NCI-H524 treated with DMSO at 0.1 percent for 48 hours (cell line): ENCODE results near the gene GPX4.

Experiments used
- DNase-seq: peaks from one replicate; lab custom pipeline; 2025; lab: John Stamatoyannopoulos, UW

The GPX4 gene

DNA sequence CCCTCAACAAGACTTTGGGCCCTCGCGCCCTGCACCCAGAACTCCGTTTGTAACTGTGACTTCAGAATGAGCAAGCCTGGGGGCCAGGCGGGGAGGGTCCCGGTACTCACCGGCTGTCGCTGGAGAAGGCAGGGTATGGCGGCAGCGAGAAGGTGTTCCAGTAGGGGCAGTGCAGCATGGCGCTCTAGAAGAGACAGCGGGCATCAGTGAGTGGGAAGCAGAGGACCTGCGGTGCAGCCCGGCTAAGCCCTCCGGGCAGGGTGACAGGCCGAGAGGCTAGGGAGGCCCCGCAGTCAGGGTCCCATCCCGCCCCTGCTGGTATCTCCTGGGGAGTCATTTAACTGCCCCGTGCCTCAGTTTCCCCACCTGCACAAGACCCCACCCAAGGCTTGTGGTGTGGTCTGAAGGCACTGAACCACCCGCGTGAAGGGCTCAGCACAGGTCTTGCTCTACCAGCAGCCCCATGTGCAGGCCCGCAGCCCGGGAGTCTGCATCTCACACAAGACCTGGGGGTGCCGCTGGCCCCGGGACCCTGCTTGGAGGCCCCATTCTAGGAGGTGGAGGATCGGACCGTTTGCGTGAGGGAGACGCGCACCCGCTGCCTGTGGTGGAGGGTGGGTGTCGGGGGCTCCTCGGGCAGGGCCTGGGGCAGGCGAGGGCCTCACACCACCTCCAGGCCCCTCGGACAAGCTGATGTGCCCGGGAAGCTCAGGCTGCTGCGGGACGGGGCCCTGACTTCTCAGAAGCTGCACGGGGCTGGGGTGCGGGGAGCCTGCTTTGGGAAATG is 45.7 kb downstream of the GPX4 start:
- DNase-seq: no peak

DNA sequence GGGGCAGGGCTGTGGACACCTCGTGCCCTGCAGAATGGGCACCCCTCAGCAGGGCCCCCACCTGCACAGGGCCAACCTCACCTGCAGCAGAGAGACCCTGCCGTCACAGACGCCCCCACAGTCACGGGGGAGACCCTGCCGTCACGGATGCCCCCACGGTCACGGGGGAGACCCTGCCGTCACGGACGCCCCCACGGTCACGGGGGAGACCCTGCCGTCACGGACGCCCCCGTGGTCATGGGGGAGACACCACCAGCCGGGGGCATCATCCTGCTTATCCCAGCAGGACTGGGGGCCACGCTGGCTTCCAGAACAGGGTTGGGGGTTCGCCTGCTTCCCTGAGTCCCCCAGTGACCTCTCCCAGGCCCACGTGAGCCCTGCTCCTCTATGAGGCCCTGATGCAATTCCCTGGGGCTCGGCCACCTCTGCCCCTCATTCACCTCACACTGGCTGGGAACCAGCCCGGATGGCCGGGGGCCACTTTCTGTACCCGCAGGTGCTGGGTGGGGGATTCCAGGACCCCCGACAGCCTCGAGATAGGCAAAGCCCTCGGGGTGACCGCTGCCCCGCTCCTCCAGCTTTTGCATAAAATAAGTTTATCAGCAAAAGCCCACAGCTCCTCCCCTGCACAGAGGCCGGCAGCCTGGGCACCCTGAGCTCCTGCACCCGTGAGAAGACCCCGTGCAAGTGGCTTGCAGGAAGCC is 46.7 kb downstream of the GPX4 start:
- DNase-seq: no peak

DNA sequence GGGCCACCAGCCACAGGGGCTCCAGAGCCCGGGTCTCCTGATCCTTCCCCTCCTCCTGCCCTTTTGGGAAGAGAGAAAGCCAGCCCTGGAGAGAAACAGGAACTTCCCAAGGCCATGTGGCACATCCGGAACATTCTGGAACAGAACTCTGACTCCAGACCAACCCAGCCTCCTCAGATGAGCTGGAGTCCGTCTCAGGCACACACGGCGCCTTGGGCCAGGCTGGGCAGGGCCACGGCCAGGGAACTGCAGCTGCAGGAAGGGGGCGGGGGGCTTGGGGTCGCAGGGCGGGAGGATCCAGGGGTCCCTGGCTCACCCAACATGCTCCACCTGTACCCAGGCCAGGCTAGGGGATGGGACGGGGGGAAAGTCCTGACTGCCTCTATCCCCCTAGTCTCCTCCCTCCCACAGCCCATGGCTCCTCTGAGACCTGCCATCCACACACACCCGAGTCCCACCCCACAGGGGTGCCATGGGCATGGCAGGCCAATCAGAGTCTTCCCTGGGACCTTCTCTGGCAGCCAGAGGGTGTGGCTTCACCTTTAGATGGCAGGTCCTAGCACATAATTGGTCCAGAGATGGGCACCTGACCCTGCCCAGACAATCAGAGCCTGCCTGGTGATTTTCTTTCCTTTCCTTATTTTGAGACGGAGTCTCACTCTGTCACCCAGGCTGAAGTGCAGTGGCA is 47.4 kb downstream of the GPX4 start:
- DNase-seq: no peak

DNA sequence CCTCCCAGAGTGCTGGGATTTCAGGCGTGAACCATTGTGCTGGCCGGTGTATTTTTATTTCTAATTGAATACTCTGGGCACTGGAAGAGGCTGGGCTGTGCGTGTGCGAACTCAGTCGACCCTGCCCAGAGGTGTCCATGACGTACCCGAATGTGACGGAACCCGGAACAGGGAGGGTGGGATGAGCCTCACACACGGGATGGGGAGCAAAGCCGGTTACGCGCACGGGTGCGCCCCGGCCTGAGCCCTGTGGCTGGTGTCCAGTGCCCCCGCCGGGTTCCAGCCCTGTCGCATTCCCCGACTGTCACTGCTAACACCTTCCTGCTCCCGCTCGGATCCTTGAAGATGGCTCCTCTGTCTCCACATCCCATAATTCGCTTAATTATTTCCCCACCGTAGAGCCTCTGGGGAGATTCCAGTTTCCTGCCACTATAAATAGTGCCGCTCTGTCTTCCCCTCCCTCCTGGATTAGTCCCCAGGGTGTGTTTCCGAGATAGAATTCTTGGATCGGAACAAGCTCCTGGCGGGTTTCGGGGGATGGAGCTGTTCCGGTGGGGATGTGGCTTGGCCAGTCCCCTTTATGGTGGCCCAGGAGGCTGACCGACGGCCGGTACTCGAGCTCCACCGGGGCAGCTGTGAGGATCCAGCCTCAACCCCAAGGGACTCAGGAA is 48.3 kb downstream of the GPX4 start:
- no peak for DNase-seq

DNA sequence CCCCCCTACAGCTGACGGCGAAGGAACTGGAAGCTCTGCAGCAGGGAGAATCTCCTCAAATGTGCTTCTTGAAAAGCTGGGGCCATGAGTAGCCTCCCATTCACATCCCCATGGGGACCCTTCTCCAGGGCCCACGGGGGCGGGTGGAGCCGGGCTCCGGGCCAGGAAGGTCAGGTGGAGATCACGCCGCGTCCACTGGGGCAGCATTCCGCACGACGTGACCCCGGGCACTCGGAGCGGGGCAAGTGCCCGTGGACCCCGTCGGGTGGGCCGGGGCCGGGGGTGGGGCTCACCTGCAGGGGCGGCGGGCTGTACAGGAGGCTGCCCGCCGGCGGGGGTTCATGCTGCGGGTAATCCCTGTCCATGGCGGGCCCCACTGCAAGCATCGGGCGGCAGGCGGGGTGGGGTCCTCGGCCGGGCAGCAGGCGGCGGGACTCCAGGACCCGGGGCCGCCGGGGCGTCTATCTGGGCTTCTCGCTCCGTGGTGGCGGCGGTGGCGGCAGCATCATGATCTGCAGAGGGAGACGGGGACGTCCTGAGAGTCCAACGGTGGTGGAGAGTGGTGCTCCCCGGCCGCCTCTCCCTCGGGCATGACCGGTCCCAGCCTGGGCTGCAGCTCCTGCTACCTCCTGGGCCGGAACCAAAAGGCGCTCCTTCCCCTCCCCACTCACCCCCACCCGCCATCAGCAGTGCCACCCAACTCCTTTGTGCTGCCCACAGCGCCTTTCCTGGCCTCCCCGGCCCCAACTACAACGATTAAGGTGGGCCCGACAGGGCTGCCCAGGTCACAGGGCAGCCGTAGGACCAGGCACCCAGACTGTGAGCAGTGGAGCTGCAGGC is 50.3 kb downstream of the GPX4 start:
- no peak for DNase-seq

DNA sequence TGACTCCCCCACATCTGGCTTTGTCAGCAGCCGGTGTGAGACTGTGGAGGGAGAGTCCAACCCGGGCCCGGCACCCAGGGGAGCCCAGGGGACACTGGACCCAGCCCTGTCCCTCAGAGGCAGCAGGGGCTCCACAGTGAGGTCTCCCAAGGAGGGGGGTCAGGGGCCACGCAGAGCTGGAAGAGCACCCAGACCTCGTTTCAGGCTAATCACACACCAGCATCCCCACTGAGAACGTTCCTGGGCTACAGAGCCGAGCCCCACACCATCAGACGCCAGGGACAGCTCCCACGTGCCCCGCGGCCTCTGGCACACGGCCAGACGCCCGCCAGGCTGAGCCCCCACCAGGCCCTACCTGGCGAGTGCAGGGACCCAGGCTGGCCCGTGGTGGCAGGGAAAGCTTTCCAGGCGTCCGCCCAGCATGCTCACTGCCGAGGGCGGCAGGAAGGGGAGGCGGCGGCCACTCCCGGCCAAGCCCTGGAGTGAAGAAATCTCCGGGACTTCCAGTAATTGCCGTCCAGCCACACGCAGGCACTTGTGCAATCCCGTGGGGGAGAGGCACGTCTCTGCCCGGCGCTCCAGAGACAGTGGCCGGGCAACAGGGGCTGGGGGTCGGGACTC is 51.0 kb downstream of the GPX4 start:
- DNase-seq: no peak

DNA sequence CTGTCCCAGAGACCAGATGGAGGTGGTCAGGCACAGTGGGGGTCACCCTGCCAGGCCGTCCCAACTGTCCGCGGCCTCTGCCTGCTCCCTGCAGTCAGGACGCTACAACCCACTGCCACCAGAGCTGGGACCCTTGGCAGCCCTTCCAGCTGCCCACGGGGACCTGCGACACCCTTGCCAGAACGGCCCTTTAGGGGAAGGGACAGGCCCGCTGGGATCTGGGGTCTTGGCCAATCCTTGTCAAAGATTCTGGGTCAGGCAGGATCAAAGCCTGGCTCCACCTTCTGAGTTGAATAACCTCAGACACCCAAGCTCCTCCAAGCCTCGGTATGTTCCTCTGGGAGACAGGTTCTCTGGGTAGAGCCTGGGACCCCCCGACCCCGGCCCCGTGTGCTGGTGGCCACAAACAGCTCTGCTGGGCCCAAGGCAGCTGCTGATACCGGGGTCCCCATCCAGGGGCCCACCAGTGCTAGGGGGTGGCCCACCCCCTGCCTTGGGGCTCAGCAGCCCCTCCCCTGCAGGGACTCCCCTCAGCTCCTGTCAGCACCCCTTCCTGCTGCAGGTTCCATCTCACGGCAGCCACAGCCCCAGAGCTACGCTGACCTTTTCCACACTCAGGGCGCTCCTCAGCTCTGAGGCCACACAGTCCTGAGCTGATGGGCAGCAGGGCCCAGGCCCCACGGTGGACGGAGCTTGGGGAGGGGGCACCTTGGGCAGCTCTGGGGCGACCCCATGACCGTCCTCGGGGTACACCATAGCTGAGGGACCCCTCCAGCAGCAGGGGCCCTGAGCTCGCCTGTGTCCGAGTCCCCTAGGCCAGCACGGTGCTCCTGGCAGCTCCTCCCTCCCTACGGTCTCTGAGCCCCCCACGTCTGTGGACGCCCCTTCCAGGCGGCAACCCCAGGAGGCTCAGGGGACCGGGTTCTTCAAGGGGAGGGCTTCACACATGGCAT is 51.8 kb downstream of the GPX4 start:
- DNase-seq: no peak
